AG04449 (cell line): ENCODE measurements around the gene BIK.

Experiments
- CTCF ChIA-PET: fragments of 350-600 bp; formaldehyde crosslinking; extraction: SDS; loops from one replicate; lab custom pipeline; 2021; ENCODE audit warnings: antibody characterized with exemption; lab: Yijun Ruan, JAX
- POLR2A ChIA-PET: fragments of 400-600, 350-600 bp; formaldehyde crosslinking; extraction: SDS; loops from one replicate; lab custom pipeline; 2020; ENCODE audit warnings: antibody characterized with exemption, inconsistent platforms; lab: Yijun Ruan, JAX
- DNase-seq: peaks from one replicate; pipeline ENCODE4 v3.0.0-alpha.2; 2010; ENCODE audit warnings: low read depth, low spot score
- H3K4me3 ChIP-seq: 2 replicates; pipeline ENCODE4 v1.5.1; 2011; ENCODE audit warnings: low read depth, mild to moderate bottlenecking, control low read depth, low read length
- CTCF ChIP-seq: IDR thresholded peaks from one replicate; pipeline ENCODE4 v1.5.1; 2011; ENCODE audit warnings: mild to moderate bottlenecking, moderate library complexity, low read length, control low read depth, inconsistent platforms; ENCODE audit not compliant: insufficient read depth; ENCODE audit errors: missing control alignments

The BIK gene

GRCh38 chr22:43163241-43163795 lies 52.8 kb downstream of the BIK start:
- no peak overlapping the region for H3K4me3 ChIP-seq
- ChIA-PET POLR2A (no interaction called here), CTCF (interaction anchor here (1.2 kb wide), 1 partner anchor 24 kb away, joined by 4 read pairs; the partner anchor contains the start of gene TTLL12)
- TF ChIP-seq CTCF = no peak
- DNase-seq = no peak

GRCh38 chr22:43164636-43165035 lies 54.1 kb downstream of the BIK start:
- CTCF ChIA-PET = interaction anchor here (1.0 kb wide), 1 partner anchor 23 kb away, joined by 3 read pairs; no protein-coding TSS in a partner anchor
- no peak for DNase-seq
- POLR2A ChIA-PET = interaction anchor here (1.2 kb wide), 1 partner anchor 12 kb away, joined by 5 read pairs; no protein-coding TSS in a partner anchor
- H3K4me3 ChIP-seq = no peak overlapping the region
- TF ChIP-seq CTCF = no peak

GRCh38 chr22:43166132-43166930 lies 55.8 kb downstream of the BIK start:
- no peak for DNase-seq
- no peak overlapping the region for H3K4me3 ChIP-seq
- ChIA-PET POLR2A (no interaction called here), CTCF (no interaction called here)
- no peak for TF ChIP-seq CTCF

GRCh38 chr22:43167001-43167589 lies 56.5 kb downstream of the BIK start:
- ChIA-PET POLR2A (no interaction called here), CTCF (no interaction called here)
- DNase-seq = no peak
- TF ChIP-seq CTCF = no peak
- H3K4me3 ChIP-seq = no peak overlapping the region

- no peak overlapping the region for H3K4me3 ChIP-seq
- ChIA-PET CTCF (interaction anchor here (0.6 to 1.4 kb wide), 3 partner anchors 11 to 364 kb away, joined by 3 to 5 read pairs (median 3); no protein-coding TSS in a partner anchor), POLR2A (interaction anchor here (0.6 to 1.2 kb wide), 5 partner anchors 11 to 553 kb away, joined by 3 to 4 read pairs (median 3); partner anchors contain the start of genes TSPO and TTLL12)
- TF ChIP-seq CTCF = no peak
- peak; percentile 16 for DNase-seq
Measured at GRCh38 chr22:43168471-43169309, 58.1 kb downstream of the BIK start.
